Pancreas (tissue), 10 donors: ENCODE results near the gene HEPACAM2. TPM values are rescaled to one million over a fixed set of nuclear protein-coding genes. Genes with fewer than 3 reads are reported as not detected.

Source experiments
- ATAC-seq, 4 donors: fragments of 200-7000 bp; cut with Tn5 transposase; one replicate each; pipeline versions ENCODE4 v1.8.0 to v1.9.1; 2020; ENCODE audit warnings: mild to moderate bottlenecking in 4 of 4, moderate library complexity in 4 of 4
- DNase-seq, 6 donors: peaks; one replicate each; pipeline ENCODE4 v3.0.0-alpha.2; 2020
- FAIRE-seq: peaks from 2 replicates; lab custom pipeline; 2012; peaks lifted over from hg19 to GRCh38; lab: Jason Lieb, UNC
- H3K27ac ChIP-seq, 4 donors: fragments of 200-600 bp; sonication (generic); 1 replicate in 3 of 4; 2 replicates in 1 of 4; pipeline versions ENCODE4 v1.5.0 to v1.8.0; 2020
- H3K27me3 ChIP-seq, 4 donors: fragments of 200-600 bp; one replicate each; pipeline ENCODE4 v1.8.0; 2021
- H3K36me3 ChIP-seq, 3 donors: fragments of 200-600 bp; sonication (generic) in 1 of 3; one replicate each; pipeline versions ENCODE4 v1.5.0 to v1.8.0; 2020 to 2021
- H3K4me1 ChIP-seq, 3 donors: fragments of 200-600 bp; one replicate each; pipeline ENCODE4 v1.8.0; 2021
- H3K4me3 ChIP-seq, 4 donors: fragments of 200-600 bp; sonication (generic) in 2 of 4; one replicate each; pipeline versions ENCODE4 v1.5.0 to v1.8.0; 2020 to 2021
- H3K9me3 ChIP-seq, 4 donors: fragments of 200-600 bp; one replicate each; pipeline ENCODE4 v1.8.0; 2021
- CTCF ChIP-seq, 4 donors: fragments of 200-600 bp; sonication (generic) in 3 of 4; IDR thresholded peaks; one replicate each; pipeline versions ENCODE4 v1.5.0 to v1.8.0; 2021; ENCODE audit warnings: antibody characterized with exemption in 4 of 4
- WGBS, 2 donors: extraction: QIAGEN DNeasy Blood & Tissue Kit; methylation state at CpG; one replicate each; pipeline ENCODE4 v1.1.7; 2013; 5-methylcytosine and 5-hydroxymethylcytosine counted together
- intact Hi-C, 3 donors: fragments of 100-400 bp; cut with DNase I; formaldehyde crosslinking; loops; one replicate each; pipeline versions ENCODE4 v1.11.1 to v1.14.2; 2022
- polyA plus RNA-seq, 2 donors: library from polyadenylated mRNA; stranded (reverse); fragments of 200-250 nt; gene quantifications; one replicate each; pipeline ENCODE4 v1.2.3, GENCODE V29; 2013
- total RNA-seq, 6 donors: library from RNA; stranded (reverse); fragmentation: NEBNext Ultra II Directional in 4 of 6; extraction: Animal tissue kit (Norgen Biotek cat#: 25700) in 4 of 6; gene quantifications; one replicate each; pipeline versions ENCODE4 v1.2.1 to v1.2.4, GENCODE V29; 2021 to 2023
- donor health status: healthy with polysubstance abuse.
- donor health status: DM: no; HTN: no; CAD: no; lungs with moderate emphysema.
- donor health status: DM: no; HTN: no; CAD: no.
- donor health status: control.
- donor health status: control.
- donor health status: Bipolar disorder and iron deficiency.
- donor health status: DM: yes; HTN: yes; CAD: no.
- donor health status: DM: no; HTN: no; CAD: no.
- donor health status: DM: no; HTN: no; CAD: no.
- donor health status: DM: yes; HTN: yes; CAD: no.

The HEPACAM2 gene
- total and polyA plus RNA-seq, 8 donors = 0.65 to 28.0 (median 4.1) TPM

DNA sequence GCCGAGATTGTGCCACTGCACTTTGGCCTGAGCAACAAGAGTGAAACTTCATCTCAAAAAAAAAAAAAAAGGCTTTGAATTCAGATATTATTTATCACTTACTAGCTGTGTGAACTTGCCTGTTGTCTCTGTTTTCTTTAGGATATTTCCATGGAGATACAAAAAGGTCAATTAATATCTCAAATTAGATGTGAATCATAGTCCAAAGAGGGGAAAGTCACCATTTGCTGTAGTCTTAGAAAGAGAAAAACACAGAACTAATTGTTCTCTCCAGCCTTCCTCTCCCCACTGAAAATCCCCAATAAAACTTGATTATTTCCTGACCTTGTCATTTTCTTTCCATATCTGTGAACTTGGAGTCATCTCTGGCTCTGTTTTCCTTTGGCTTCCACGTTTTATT lies 21.2 kb downstream of the HEPACAM2 start:
- no peak for ATAC-seq
- Histone ChIP-seq H3K4me3 (no peak overlapping the region), H3K9me3 (no peaks in the 10 kb centered on the region), H3K27ac (no peak overlapping the region), H3K4me1 (no peaks in the 10 kb centered on the region), H3K36me3 (no peaks in the 10 kb centered on the region), H3K27me3 (no peaks in the 10 kb centered on the region)
- no peak for FAIRE-seq
- WGBS, 2 donors = 22 to 24% methylated on average over 2 of the region's 2 CpGs
- no peak for DNase-seq
- no peak for TF ChIP-seq CTCF (IDR thresholded peaks at IDR 0.05)
- intact Hi-C loops = no loop called here

DNA sequence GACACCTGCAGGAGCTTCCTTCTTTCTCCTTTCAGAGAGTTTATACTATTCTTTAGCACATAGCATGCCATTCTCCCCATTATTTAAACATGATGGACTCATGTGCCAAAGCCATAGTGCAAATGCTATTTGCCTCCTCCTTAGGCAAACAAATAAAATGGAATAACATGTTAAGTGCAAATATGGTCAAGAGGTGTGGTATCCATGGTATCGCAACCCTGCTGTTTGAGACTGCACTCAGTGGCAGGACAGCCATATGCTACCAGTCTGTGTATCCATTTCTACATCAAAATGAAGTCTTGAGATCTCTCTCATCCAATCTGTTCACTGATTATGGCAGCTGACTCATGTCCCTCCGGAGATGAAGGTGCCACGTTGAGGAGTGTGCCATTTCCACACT lies 22.8 kb downstream of the HEPACAM2 start:
- intact Hi-C loops = no loop called here
- H3K27me3 ChIP-seq = no peaks in the 10 kb centered on the region
- no peaks in the 10 kb centered on the region for H3K9me3 ChIP-seq
- H3K4me1 ChIP-seq = no peaks in the 10 kb centered on the region
- WGBS, 2 donors = 62 to 68% methylated on average over 3 of the region's 3 CpGs
- FAIRE-seq = no peak
- no peaks in the 10 kb centered on the region for H3K36me3 ChIP-seq
- no peak overlapping the region for H3K4me3 ChIP-seq
- ATAC-seq = peak in 3 of 4 donors; percentile 34 to 85 (median 78)
- H3K27ac ChIP-seq = no peak overlapping the region
- DNase-seq = no peak
- no peak for TF ChIP-seq CTCF (IDR thresholded peaks at IDR 0.05)

DNA sequence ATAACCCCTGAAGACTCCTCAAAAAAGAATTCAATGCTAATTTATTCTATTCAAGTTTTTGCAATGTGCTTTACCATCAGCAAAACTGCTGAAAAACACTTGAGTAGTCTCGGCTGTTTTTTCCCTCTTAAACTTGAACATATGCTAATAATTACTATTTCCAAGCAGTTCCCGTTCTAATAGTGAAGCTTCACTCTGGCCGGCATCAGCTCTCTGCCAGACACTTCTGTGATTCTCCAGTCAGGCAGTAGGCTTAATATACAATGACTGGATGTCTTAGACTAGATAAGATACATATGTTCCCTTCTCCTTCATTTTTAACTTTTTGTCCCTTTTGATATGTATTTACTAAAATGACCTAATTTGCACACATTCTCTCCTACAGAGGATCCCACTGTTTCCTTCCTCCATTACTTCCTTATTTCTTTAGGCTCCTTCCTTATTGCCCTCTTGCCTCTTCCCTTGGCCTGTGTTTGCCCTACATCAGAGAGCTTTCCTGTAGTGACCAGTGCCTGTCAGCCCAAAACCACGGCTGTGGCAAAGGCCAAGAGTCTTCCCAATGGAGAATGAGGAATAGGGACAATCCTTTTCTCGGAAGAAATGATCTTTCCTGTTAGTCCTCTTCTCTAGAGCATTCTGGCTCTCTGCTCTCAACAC lies 23.5 kb downstream of the HEPACAM2 start:
- 56 to 61% methylated on average over 5 of the region's 5 CpGs for WGBS, 2 donors
- H3K36me3 ChIP-seq = no peaks in the 10 kb centered on the region
- TF ChIP-seq CTCF (IDR thresholded peaks at IDR 0.05) = no peak
- H3K27me3 ChIP-seq = no peaks in the 10 kb centered on the region
- H3K4me1 ChIP-seq = no peaks in the 10 kb centered on the region
- H3K27ac ChIP-seq = no peak overlapping the region
- no peak for FAIRE-seq
- no peak overlapping the region for H3K4me3 ChIP-seq
- no peak for ATAC-seq
- DNase-seq = no peak
- intact Hi-C loops = no loop called here
- no peaks in the 10 kb centered on the region for H3K9me3 ChIP-seq

DNA sequence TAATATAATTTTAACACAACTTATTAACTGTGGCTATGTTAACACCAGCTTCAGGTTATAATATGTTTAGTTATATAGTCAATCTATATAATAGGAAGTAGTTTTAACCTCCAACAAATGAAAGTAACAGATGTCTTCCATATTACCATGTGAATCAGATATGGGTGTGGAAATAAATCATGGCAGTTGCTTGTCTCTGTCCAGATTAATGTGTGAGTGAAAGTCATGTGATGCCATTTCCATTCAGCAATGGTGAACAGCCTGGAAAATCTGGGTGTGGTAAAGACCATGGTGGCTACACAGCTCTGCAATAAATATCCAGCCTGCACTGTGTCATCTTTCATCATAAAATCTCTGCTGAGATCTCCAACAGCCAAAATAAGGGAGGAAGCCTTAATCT lies 27.8 kb downstream of the HEPACAM2 start:
- no peak overlapping the region for H3K4me3 ChIP-seq
- DNase-seq = no peak
- no peak for ATAC-seq
- no peaks in the 10 kb centered on the region for H3K27me3 ChIP-seq
- no peak for FAIRE-seq
- no peak overlapping the region for H3K27ac ChIP-seq
- no peak for TF ChIP-seq CTCF (IDR thresholded peaks at IDR 0.05)
- H3K9me3 ChIP-seq = no peaks in the 10 kb centered on the region
- no peaks in the 10 kb centered on the region for H3K36me3 ChIP-seq
- intact Hi-C loops = no loop called here
- H3K4me1 ChIP-seq = no peaks in the 10 kb centered on the region

- no peak for ATAC-seq
- H3K36me3 ChIP-seq = no peaks in the 10 kb centered on the region
- no peak for TF ChIP-seq CTCF (IDR thresholded peaks at IDR 0.05)
- peaks cover 0 to under 1% (median 0%) of the 10 kb centered on the region in 4 donors for H3K27me3 ChIP-seq
- DNase-seq = no peak
- 83 to 84% methylated on average over 2 of the region's 2 CpGs for WGBS, 2 donors
- intact Hi-C loops = no loop called here
- H3K4me3 ChIP-seq = no peak overlapping the region
- no peak overlapping the region for H3K27ac ChIP-seq
- H3K4me1 ChIP-seq = no peaks in the 10 kb centered on the region
- FAIRE-seq = no peak
- no peaks in the 10 kb centered on the region for H3K9me3 ChIP-seq
Measured at GRCh38 chr7:93196336-93196735, 29.9 kb downstream of the HEPACAM2 start.
